HG02610 (cell line): Measurements from ENCODE around the gene TAF5.
"Not testable (repeated sequence)": the region's sequence is repeated elsewhere in the genome, so short reads cannot be mapped to it uniquely, and the experiment has no call there.

Source experiments
- ATAC-seq: cut with Tn5 transposase; IDR thresholded peaks from one replicate; pipeline ENCODE4 v1.9.1; 2021; ENCODE audit warnings: mild to moderate bottlenecking, moderate library complexity; ENCODE audit not compliant: unreplicated experiment

TAF5 gene

DNA sequence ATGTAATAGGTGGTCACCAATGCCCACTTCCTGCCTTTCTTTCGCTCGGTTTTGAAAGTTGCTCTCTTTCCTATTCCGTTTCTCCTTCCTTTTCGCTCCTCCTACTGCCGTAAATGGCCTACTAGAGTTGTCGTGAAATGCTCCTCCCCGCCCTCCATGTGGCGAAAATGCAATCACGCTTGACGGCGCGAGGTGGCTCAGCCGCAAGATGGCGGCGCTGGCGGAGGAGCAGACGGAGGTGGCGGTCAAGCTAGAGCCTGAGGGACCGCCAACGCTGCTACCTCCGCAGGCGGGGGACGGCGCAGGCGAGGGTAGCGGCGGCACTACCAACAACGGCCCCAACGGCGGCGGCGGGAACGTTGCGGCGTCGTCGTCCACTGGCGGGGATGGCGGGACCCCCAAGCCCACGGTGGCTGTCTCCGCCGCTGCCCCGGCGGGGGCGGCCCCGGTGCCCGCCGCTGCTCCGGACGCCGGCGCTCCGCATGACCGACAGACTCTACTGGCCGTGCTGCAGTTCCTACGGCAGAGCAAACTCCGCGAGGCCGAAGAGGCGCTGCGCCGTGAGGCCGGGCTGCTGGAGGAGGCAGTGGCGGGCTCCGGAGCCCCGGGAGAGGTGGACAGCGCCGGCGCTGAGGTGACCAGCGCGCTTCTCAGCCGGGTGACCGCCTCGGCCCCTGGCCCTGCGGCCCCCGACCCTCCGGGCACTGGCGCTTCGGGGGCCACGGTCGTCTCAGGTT is at the start of gene TAF5:
Gene TAF5, plus strand, starts transcription at position 195 of the 737 bp plus-strand sequence. Its CDS starts 14 bp downstream, at position 209.
- peak; percentile 51 for ATAC-seq

DNA sequence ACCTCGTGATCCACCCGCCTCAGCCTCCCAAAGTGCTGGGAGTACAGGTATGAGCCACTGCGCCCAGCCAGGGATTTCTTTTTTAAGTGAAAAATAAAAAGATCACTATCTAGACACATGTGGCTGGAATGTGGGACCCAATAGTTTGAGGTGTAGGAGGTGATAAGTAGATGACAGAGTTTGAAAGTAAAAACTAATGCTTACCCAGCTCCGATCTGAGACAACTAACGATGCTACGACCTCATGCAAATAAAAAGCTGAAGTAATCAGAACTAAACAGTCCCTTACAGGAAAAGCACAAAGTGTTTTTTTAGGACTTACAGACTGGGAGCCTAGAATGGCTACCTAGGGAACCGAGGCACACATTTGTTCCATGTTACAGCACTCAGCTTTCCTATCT is 39.9 kb upstream of the TAF5 start:
- no peak for ATAC-seq

DNA sequence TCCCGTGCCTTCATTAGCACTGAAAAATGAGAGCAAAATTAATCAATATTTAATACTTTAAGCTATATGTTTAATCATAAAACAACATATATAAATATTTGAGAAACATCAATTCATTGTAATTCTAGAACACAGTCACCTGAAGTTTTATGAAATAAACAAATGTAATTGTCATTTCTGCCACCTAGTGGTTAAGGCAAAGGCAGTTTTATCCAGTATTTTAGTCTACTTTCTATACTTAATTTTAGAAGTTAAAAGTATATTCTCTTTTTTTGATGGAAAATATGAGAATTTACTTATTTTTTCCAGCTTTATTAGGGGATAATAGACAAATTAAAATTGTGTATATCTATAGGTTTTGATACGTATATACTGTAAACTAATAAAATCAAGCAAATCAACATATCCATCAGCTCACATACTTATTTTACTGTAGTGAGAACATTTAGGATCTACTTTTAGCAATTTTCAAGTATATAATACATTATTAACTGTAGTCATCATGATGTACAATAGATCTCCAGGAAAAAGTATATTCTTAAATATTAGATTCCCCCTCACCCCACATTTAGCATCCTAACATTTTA is 33.7 kb upstream of the TAF5 start:
- ATAC-seq: no peak

DNA sequence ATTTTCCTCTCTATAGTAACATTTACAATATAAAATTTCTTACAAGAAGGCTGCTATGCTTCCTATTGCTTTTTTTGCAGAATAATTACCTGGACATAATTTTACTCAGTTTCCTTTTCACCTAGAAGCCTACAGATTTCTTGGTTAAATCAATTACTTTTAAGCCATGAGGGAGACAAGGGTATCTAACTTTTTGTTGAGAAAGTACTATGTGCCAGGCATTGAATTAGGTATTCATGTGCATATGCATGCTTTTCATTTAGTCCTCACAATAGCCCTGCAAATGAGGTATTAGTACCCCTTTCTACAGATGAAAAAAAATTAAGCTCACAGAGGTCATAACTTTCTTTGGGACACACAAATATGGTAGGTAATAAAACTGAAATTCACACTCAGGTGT is 33.2 kb upstream of the TAF5 start:
- no peak for ATAC-seq

DNA sequence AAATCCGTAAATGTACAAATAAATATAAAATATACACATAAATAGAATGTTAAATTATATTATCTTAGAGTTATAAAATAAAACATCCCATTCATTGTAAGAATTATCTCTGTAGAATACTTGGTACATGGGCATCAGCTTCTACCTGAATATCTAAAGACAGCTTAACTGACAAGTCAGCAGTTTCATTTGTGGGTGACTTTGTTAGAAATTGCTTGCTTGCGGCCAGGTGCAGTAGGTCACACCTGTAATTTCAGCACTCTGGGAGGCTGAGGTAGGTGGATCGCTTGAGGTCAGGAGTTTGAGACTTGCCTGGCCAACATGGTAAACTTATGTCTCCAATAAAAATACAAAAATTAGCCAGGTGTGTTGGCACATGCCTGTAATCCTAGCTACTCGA is 31.4 kb upstream of the TAF5 start:
- ATAC-seq: no peak

DNA sequence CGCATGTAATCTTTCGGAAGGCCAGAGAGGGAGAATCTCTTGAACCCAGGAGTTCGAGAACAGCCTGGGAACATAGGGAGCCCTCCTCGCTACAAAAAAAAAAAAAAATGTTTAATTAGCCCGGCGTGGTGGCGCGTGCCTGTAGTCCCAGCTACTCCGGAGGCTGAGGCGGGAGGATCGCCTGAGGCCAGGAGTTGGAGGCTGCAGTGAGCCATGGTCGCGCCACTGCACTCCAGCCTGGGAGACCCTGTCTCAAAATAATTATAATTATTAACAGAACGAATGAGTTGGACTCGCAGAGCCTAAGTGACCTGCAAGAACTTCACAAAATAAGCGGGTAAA is 17.6 kb upstream of the TAF5 start:
- no peak for ATAC-seq

DNA sequence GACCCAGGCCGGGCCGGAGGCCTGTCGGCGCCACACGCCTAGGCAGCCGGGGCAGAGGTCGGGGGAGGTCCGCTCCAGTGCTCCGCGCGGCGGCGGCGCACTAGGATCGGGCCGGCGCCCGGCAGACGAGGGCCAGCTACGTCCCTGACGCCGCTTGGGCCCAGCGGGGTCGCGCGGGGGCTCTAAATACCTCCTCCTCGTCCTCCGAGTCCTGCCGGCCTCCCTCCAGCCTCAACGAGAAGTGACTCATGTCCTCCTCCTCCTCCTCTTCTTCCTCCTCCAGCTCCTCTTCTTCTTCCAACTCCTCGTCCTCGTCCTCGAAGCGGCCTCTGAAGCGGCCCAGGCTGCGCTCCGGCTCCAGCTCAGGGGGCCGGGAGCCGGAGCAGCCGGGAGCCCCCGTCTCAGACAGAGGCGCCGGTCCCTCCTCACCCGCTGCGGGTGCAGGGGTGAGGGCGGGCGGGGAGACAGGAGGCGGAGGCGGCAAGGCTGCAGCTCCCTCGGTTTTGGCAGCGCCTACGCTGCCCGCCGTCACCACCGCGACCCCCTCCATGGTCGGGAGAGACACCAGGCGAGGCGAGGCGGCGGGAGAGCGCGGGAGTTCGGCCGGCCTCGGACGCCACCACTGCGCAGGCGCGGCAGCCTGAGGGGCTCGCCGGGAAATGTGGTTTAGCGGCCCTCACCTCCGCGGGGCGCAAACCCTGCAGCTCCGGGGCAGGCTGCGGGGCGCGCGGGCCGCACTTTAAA is 17.1 kb upstream of the TAF5 start, which contains the start of gene PCGF6:
Gene PCGF6, minus strand, starts transcription at position 624 of the 744 bp plus-strand sequence. Its CDS starts 74 bp downstream, at position 550.
- peak; percentile 85 for ATAC-seq

DNA sequence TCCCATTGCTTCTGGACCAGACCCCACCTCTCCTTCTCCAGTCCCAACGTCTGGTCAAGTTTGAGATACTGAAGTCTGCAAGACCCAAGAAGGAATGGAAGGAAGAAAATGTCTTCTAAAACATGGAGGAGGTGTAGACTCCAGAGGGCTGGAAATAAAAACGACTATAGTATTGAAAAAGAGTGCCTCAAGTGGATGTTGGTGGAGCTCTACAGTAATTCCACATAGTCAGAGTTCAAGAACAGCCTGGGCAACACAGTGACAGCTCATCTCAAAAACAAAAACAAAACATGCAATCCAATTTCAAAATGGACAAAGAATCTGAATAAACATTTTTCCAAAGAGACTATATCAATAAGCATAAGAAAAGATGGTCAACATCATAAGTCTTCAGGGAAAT is 14.5 kb upstream of the TAF5 start:
- no peak for ATAC-seq

DNA sequence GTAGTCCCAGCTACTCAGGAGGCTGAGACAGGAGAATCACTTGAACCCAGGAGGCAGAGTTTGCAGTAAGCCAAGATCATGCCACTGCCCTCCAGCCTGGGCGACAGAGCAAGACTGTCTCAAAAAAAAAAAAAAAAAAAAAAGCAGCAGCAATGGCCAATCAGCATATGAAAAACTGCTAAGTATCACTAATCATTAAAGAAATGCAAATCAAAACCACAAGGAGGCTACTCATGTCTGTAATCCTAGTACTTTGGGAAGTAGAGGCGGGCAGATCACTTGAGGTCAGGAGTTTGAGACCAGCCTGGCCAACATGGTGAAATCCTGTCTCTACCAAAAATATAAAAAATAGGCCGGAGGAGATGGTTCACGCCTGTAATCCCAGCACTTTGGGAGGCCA is 13.2 kb upstream of the TAF5 start:
- not testable (repeated sequence) for ATAC-seq

DNA sequence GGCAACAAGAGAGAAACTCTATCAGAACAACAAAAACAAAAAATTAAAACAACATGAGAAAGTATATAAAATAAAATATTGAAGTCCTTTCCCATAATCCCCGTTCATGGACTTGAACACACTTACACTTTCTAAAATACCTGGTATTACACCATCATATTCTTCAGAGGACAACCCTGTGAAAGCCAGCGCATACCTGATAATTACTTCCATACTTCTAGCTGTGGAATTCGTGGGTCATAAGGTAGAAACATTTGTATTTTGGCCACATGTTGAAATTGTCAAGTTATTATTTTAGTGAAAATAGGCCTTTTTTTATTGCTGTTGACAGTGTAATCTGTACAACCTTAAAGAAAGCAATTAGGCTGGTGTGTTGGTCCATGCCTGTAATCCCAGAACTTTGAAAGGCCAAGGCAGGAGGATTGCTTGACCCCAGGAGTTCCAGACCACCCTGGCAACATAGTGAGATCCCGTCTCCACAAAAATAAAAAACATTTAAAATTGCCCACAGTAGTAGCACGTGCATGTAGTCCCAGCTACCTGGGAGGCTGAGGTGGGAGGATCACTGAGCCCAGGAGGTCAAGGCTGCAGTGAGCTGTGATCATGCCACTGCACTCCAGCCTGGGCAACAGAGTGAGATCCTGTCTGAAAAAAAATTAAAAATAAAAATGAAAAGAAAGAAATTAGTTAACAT is 11.7 kb upstream of the TAF5 start:
- ATAC-seq: no peak

DNA sequence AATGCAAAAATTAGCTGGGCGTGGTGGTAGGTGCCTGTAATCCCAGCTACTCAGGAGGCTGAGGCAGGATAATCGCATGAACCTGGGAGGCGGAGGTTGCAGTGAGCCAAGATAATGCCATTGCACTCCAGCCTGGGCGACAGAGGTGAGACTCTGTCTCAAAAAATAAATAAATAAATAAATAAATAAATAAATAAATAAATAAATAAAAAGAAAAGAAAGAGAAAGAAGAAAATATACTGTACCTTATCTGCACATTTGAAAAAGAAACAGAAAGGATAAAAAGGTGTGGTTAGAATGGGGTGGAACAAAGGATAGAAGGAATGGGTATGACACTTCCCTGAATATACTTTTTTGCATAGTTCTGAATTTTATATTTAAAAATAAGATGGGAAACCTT is 8.3 kb upstream of the TAF5 start:
- ATAC-seq: not testable (repeated sequence)

DNA sequence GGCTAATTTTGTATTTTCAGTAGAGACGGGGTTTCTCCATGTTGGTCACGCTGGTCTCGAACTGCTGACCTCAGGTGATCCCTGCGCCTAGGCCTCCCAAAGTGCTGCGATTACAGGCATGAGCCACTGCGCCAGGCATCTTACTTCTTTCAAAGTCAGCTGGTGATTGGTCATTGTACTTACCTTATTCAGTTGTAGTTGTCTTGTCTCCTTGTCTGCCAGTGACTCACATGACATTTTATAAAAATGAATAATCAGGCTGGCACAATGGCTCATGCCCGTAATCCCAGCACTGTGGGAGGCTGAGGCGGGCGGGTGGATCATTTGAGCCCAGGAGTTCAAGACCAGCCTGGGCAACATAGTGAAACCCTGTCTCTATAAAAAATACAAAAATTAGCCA is 7.0 kb upstream of the TAF5 start:
- not testable (repeated sequence) for ATAC-seq

DNA sequence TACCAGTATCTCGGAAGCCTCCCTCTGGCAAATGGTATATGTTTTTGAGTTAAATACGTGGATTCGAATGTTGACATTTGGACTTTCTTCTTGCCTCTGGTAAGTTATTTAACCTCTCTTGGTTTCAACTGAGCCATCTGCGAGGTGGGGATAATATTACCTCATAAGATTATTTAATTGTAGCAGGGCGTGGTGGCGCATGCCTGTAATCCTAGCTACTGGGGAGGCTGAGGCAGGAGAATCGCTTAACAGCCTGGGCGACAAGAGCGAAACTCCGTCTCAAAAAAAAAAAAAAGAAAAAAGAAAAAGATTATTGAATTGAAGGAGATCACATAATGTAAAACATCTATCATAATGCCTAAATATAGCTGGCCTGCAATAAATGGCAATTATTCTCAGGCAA is 396 bp upstream of the TAF5 start:
- ATAC-seq: no peak

DNA sequence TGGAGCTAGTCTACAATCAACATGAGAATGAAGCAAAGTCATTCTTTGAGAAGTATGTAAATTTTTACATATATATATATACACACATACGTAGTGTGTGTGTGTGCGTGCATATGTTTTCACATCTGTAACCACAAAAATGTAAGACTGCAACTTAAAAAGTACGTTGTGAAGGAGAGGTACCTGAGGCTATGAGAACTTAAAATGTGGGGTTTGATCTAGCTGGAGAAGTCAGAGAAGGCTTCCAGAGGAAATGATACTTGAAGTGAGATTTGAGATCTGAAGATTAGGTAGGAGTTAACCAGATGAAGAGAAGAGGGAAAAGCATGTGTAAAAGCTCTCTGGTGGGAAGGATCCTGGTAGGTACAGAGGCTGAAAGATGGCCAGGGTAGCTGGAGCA is 5.8 kb downstream of the TAF5 start:
- ATAC-seq: peak; percentile 58

DNA sequence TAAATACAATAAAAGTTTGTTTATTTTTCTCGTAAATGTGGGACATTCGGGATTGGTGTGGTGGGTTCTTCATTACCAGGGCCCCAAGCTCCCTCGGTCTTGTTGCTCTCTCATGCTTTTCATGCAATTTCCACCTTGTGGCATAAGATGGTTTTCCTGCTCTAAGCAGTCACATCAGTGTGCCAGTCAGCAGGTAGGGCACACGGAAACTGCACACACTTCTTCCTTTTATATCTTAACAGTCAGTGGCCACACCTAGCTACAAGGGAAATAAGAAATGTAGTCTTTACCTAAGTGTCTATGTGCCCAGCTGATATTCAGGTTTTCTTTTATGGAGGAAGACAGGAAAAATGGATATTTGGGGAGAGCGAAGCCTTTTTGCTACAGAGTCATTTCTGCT is 6.5 kb downstream of the TAF5 start:
- no peak for ATAC-seq

DNA sequence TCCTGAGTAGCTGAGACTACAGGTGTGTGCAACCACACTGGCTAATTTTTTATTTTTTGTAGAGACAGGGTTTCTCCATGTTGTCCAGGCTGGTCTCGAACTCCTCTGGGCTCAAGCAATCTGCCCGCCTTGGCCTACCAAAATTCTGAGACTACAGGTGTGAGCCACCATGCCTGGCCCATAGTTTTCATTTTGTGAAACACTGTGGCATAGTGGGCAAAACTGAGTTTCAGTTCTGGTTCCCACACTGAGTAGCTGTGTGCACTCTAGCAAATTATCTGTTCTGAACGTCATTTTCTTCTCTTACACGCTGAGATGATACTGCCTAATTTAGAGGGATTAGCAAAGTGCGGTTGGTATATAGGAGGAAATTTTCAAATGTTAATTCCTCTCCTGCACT is 15.0 kb downstream of the TAF5 start:
- ATAC-seq: no peak

DNA sequence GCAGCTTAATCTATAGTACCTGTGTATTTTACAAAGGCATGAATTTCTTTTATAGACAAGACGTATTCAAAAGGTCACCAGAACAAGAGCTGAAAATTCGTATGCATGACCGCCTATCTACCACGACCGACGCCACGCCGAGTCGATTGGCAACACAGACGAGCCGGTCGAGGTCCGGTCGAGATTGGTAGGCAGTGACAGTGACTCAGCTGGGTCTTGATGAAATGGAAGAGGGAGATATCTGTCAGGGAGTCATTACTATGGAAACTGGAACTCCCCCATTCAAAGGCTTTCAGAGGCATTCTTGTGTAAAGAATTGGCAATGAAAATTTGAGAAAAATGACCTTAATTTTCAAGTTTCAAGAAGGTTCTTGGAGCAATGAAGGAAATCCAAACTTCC is 26.4 kb downstream of the TAF5 start:
- no peak for ATAC-seq

DNA sequence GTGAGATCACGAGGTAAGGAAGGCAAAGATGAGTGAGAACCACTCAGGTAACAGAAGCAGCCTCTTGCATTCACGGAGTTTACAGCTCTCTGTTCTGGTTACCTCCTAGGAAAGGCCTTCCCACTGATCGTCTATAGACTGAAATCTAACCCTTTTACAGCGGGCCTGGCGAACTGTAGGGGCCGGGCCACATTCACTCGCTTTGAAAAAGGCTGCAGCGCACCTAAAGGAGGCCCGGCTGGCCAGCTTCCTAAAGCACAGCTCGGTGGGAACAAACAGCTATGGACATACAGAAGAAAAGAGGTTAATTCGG is 27.9 kb downstream of the TAF5 start:
- ATAC-seq: no peak

DNA sequence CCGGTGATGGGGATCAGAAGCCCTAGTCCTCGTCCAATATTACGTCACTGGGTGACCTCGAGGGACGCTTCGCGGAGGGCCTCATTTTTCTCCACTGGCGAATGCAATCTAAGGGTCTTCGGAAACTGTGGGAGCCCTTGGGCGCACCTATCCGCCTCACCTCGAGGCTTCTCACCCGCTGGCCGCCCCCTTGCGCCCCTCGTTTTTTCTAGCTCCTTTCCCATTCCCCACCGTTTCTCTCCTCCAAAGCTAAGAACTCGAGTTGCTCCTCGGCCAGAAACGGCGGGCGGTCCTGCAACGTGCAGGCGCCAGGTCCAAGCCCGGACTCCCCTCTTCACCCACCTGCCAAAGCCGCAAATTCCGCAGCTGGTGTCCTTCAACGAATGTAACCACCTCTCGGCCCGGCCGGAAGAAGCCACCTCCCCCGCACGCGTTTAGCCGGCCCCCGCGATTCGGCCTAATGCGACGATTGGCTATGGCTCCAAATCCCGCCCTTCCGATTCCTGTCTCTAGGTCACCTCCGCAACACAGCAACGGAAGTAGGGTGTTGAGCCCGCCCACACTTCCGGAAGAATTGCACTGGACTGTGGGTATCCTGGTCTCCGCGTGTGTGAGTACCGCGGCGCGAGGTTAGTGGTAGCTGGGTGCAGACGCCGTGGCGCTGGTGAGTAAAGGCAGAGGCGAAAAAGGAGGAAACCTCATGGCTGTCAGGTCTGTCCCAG is 28.5 kb downstream of the TAF5 start, which contains the start of the genes ATP5MK and PDCD11:
Gene ATP5MK, minus strand, starts transcription at position 409 of the 722 bp plus-strand sequence. CDS start 4,018 bp downstream, outside the sequence.
Gene PDCD11, plus strand, starts transcription at position 560 of the 722 bp plus-strand sequence. CDS start 1,801 bp downstream, outside the sequence.
- peak; percentile 99 for ATAC-seq

DNA sequence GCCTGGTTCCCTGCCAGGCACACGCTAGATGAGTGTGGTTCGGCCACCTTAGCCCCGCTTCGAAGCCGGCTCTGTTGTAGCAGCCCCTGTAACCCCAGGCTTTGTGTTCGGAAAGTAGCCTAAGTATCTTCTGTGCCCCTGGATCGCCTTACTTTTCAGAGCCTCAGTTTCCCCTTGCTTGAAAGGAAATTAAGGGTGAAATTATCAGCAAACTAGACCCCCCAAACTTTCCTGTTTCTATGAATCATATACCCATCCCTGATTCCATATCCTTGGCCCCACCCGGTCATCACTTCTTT is 29.0 kb downstream of the TAF5 start:
- no peak for ATAC-seq
